GM19043 (cell line): Measurements from ENCODE around the gene EVA1B.

Experiments used
- ATAC-seq: cut with Tn5 transposase; IDR thresholded peaks from one replicate; pipeline ENCODE4 v1.9.1; 2021; ENCODE audit warnings: low read depth; ENCODE audit not compliant: unreplicated experiment

The EVA1B gene, protein sequence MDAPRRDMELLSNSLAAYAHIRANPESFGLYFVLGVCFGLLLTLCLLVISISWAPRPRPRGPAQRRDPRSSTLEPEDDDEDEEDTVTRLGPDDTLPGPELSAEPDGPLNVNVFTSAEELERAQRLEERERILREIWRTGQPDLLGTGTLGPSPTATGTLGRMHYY

DNA sequence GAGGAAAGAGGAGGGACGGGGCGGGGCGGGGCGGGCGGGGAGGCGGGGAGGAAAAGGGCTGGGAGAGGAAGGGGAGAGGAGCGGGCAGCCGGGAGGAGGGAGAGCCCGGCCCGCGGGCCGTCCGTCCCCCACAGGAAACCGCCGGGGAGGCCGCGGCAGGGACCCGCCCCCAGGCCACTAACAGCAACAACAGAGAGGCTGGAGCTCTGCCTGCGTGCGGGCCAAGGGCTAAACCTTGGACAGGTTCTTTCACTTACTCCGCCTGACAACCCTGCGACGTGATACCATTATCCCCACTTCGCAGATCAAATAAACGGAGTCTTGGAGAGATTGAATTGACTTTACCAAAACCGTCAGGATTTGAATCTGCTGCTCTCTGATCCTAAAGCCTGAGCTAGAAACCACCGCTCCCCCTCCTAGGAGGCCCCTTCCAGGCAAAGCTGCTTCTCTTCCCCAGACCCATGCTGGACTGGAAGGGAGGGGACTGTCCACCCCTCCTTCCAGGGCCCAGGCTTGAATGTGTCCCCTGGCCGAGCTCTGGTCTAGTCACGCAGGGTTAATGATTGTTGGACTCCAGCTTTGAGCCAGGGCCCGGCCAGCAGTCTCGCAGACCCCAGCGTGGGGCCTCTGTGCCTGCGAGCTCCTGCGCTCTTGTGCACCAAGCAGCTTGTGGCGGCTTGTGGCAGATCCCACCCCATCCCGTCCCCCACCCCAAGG is at the start of gene EVA1B:
Gene EVA1B (minus strand): TSS at position 10 of the 717 bp plus-strand sequence. CDS start 608 bp downstream, outside the sequence.
- ATAC-seq, result no peak

DNA sequence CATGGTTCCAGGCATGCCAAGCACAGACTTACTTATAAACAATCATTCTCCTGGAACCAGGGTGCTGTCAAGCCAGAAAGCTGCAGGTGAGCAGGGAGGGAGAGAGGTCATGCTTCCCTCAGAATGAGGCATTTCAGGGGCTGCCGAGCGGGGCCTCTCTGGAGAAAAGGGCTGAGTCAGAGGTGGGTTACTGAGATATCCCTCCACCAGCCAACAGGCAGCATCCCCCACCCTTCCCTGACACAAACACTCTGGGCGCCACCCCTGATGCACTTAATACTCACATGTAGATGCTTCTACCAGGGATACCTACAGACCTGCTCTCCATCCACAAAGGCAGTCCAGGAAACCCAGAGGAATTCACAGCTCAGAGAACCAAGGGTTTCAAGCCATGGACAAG is 49.2 kb upstream of the EVA1B start:
- no peak for ATAC-seq

DNA sequence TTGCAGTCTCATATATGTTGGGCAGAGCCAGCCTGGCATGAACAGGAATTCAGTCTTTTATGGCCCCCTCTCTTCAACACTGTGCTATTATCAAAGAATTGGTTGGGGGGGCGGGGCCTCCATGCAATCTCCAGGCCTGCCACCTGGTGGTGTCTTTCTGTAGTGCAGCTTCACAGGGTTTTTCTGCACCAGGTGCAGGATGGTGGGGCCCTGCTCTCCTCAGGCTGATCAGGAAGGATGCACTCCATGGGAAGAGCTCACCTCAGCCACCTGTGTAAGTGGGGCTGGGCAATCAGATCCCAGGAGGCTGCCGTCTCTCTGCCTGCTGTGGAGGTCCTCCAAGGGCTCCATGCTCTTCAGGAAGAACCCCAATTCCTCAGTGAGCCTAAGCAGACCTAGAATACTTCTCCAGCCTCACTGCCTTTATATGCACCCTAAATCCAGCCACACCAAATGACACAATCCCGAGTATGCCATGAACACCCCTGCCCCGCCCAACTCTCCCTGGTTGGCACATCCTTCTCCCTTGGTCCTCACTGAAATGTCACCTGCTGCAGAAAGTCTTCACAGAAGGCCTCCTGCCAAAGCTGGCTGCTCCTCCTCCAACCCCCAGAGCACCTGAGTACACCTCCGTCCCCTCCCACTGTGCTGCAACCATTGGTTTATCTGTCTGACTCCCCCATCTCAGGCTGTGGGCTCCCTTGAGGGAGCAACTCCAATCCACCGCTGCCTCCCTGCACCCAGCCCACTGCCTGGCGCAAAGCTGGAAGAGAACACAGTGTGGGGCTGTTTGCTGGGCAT is 45.8 kb upstream of the EVA1B start:
- ATAC-seq, result no peak

DNA sequence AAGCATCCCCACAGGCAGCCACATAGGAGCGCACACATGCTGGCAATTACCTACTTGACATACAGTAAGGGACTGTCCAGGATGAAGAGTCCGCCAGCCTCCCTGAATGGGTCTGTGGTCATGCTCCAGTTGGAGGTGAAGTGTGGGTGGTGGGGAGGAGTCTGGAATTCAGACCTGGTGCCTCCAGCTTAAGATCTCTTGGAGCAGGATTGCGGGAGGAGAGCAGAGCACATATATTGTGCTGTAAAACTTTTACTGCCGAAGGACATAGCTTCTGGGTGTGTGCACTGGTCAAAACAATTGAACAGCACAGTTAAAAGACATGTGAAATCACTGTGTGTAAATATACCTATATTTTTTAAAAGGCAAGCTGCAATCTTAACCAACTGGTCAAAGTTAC is 44.4 kb upstream of the EVA1B start:
- ATAC-seq, result no peak

DNA sequence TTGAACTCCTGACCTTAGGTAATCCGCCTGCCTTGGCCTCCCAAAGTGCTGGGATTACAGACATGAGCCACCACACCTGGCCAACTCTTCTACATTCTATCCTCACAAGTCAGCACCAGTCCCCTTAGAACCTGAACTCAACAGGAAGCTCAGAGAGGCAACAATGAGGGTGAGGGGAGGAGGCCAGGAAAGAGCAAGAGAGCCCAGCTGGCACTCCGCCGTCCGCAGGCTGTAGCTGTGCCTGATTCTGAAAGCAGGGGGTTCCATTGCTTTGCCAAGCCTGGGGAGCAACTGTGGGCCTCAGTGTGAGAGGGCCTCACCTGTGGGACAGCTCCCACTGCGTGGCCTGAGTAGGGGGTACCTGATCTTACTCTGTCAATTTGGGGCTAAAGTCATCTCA is 43.6 kb upstream of the EVA1B start:
- ATAC-seq, result no peak

DNA sequence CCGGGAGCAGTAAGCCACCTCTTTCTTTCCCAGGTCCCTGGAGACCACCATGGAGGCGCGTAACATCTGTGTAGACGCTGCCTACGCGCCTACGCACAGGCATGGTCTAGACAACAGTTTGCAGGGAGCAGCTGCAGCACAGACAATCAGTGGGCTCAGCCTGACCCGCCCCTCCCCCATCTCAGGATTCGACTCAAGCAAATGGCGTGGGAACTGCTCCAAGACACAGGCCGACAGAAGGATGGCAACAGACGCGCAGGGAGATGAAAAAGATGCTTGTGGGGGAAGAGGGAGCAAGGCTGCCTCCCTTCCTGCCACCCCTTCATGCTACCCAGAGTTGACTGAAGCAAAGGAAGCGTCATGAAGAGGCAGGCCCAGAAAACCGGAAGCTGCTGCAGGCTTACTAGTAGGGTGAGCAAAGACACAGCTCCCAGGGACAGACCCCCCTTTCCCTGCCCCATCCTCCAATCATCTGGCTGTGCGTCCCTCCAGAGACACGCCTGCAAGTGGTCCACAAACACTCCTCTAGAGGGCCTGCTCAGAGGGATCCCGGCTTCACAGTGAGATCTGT is 42.7 kb upstream of the EVA1B start:
- ATAC-seq, result no peak

DNA sequence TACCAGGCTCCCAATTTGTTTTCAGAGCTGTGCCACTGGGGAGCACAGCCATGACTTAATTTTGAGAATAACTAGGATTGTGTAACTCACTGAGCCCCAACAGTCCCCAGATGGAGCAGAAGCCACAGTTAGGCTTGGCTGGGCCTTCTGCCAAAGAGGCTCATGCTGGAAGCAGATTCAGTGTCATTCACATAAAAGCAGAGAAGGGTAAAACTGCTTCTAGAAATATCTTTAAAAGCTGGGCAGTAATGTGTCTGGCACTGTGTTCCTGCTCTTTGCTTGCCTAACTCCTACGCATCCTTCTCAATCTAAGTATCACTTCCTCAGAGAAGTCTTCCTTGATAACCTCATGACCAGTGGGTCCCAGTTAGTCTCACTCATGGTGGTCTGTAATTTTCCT is 41.9 kb upstream of the EVA1B start:
- no peak for ATAC-seq

DNA sequence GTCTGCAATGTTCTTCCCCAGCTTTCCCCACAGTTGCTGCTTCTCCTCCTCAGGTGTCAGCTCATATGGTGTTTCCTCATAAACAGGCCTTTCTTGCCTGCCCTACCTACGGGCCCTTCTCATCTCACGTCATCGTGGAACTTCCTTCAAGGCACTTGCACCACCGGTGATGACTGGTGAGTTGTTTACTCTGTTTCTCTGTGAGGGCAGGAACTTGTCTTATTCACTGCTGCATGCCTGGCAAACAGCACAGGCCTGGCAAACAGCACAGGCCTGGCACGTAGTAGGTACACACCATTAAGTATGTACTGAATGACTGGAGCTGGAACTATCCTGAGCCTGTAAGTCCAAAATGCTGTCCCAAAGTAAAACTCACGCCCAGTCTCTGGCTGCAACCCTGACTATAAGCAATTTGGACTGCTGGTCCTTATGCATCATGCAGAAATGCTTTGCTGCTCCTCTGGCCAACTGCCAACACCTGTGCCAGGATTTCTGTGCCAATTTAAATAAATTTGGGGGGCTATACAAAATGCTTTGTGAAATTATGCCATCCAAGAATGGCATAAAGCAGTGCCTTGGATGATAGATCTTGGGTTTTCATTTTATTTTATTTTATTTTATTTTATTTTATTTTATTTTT is 36.6 kb upstream of the EVA1B start:
- ATAC-seq, result no peak

DNA sequence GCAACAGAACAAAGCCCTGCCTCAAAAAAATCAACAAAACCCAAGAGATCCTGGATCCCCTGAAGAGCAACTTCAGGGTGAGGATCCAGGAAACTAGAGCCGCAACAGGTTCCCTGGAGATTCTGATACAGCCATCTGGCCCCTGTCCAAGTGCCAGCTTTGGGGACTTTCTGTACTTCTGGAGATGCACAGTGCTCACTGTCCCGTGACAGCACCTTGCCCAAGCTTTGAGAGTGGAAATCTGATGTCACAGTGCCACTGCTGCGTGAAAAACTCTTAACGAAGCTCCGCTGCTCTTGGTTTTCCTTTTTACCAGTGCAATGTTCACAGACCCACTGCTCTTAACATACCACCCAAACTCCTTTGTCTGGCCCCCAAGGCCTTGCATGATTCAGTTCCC is 35.9 kb upstream of the EVA1B start:
- no peak for ATAC-seq

DNA sequence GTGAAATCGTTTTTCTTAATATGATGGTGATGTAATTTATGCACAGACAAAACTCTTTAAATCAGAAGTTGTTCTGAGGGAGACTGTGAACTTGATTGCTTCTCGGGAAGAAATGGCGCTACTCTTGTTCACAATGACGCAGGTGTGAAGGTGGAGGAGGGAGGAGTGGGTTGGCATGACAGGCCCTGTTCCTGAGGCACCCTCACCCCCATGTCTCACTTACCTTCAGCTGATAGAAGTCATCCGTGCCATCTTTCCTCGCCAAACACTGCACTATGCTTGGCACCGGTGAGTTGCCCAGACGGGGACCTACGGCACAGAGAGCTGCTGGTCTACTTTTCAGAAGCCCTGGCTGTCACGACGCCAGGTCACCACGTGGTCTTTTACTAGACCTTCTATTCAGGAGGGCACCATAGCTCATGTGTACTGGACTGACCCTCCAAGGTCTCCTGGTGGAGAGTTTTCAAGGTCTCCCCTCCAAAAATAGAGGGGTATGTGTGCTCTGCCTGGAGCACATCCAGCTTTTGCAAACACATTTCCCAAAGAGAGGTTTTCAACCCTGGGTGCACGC is 35.2 kb upstream of the EVA1B start:
- no peak for ATAC-seq

DNA sequence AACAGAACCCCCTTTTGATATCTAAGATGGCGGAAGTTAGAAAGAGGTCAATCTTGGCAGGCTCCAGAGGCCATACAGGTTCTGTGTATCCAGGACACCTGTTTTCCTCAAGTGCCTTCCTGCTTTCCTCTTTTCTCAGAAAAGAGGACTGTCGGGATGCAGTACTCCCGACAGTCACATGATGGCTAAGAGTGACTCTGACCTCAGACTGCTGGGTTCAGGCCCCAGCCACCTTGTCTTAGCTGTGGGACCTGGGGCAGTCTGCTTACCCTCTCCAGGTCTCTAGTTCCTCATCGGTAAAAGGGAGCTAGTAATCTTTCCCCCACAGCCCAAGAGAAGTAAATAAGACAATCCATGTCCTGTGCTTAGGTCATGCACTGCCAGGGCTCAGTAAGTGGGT is 32.4 kb upstream of the EVA1B start:
- ATAC-seq, result no peak

DNA sequence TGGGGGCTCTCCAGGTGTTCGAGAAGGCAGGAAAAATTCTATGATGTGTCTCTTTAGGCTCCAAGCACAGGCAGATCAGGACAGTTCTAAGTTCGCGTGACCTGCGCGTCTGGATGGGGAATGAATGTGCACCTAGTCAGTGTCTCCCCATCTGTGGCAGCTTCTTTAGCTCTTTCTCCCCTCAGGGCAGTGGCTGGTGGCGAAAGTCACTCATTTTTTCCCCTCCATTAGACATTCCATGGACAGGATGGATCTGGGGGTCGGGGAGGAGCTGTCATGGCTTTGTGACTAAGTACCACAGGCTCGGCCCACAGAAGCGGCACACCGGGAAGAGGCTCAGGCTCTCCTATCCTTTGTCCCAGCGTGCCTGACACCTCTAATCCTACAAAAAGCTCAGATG is 31.0 kb upstream of the EVA1B start:
- no peak for ATAC-seq

DNA sequence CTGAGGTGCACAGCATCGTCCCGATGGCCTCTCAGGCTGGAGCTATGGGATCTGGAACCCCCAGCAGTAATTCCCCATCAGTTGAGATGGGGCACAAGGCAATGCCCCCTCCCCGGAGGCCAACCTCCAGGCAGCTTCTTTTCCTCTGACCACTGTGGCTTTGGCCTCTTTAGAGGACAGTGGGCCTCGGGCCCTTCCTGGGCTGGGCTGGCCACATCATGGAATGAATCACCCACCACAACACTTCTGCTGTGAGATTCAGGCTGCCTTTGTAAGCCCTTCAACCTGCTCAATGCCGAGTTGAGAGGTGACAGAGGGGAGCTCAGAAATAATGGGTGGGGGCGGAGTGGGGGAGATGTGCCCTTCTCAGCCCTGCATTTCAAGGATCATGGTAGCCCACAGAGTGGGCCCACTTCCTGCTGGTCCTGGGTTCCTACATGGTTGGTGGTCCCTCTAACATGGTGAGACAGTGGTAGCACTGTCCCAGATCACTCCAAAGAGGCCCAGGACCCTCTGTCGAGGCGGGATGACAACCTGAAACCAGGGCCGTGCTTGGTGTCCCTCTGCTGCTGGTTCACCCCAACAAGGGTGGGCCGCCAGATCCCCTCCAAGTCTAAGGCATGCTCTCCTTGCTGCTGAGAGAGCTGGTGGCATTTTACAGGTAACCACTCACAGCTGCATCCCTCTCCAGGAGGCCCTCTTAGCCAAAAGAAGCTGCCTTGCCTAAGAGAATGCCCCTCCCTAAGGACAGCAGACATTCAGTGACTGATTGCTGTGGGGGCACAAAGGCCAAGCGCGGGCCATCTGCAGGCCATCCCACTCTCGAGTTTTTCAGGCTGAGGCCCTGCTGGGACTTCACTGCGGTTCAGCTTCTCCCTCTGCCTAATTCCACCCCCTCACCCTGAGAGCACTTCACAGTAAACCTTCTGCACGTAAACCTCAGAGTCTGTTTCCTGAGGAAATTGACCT is 29.7 kb upstream of the EVA1B start:
- no peak for ATAC-seq

DNA sequence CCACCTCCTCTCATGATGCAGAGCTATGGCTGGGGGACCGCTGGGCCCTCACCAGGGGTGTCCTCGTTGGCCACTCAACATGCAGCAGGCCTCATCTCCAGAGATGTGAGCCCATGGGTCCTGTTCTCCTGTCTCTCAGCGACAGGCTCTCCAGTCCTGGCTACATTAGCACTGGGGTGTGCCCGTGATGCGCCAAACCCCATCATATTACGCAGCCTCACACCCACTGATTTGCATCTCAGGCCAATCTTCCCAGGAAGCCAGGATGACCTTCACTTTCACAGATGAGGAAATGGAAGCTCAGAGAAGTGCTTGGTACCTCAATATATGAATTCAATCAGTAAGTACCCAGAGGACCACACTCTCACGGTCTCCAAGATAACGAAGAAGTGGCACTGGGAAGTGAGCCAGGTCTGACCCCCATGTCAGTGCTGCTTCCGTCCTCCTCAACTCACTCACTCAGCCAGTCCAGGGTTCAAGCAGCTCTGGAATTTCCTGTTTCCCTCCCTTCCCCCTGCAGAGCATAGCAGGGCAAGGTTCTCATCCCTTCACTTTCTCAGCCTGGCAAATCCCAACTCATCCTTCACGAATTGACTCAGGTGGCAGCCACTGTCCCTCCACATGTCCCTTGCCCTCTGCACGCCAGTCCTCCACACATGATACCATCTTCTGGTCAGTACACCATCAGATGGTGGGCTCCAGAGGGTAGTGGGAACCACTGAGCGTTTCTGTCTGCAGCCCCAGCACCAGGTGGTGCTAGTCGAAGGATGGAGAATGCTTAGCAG is 28.9 kb upstream of the EVA1B start:
- no peak for ATAC-seq

DNA sequence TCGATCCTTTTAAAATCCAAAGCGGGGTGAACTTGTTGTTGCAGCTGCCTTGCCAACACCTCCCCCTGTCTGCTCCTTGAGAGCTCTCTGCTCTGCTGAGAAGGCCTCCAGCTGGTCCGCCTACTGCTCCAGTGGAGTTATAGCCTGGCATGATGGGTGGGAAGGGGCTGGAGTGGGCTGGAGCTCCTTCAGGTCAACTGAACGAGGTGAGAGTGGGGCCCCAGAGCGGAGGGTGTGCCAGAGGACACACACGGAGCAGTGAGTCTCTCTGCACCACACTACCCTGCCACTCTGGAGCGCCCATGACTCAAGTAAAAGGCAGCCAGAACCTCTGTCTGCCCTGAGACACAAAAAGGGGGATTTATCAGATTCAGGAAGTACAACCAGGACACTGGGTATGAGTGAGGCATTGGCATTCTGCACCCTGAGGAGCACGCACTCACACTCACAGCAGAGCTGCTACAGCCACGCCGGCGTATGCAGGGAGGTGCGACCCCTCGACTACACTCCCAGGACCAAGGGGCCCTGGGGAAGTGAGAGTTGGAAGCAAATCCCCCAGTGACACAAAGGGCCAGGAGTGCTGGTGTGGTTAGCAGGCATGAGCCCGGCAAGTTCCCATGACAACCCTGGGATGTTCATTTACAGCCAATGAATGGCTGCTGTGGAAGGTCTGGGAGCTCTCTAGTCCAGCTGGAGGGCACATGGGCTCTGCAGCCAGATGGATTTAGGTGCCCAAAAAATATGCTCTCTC is 28.0 kb upstream of the EVA1B start:
- no peak for ATAC-seq

DNA sequence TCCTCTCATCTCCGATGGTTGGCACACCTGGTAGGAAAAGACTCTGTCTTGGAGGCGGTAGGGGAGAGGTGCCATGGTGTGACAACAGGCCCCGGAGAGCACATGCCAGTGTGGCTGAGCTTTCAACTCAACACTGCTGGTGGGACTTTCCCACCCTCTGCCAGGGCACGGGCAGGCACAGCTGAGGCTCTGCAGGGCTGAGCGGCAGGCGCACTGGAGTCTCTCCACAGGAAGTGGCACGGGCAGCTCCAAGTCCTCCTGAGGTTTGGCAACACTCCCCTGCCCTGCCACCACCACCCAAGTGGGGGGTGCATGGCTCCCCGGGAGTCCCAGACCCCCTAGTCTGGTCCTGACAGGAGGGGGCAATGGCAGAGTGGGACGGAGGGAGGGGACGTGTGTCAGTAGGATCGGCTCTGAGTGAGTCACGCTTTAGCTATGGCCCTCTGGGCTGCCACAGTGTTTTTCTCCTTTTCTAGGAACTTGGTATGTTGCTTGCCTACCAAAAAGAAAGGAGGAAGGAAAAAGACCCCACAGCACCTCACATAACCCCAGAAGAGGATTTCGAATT is 27.3 kb upstream of the EVA1B start:
- no peak for ATAC-seq

DNA sequence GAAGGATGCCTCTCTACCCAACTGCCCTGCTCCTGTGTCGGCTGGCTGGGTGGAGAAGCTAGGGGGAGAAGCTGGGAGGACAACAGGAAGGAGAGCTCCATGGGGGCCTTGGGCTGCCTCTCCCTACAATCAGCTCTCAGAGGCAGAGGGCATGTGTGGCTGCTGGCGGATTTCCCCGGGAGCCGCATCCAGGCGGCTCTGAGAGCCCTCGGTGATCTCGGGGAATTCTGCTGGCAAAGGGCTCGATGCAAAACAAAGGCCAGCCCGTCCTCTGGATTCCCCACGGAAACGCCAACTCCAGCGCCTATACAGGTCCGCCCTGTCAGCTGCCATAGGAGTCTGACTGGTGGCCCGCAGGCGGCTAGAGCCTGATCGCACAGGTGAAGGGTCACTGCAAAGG is 26.4 kb upstream of the EVA1B start:
- ATAC-seq, result no peak

DNA sequence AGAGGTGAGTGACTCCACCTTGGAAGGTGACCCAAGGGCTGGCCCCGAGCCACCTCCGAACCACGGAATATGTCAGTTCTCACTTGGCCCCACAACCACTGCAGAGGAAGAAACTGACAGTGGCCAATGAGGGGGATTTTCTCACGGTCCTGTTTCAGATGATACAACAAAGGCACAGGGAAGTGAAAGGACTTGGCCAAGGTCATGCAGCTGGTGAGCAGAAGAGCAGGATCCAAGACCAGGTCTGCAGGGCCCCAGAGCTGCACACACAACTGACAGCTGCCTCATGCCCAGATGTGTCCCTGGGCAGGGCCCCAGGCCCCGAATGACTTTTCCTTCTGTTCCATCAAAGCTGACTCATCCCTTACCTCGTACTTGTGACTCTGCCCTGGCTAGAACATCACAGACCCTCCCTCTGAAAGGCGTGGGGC is 25.8 kb upstream of the EVA1B start:
- ATAC-seq, result peak; percentile 94
